ENCODE measurements around the gene HADH. TPM values are rescaled to one million over a fixed set of nuclear protein-coding genes. Genes with fewer than 3 reads are reported as not detected.
"Not testable (repeated sequence)": the region's sequence is repeated elsewhere in the genome, so short reads cannot be mapped to it uniquely, and the experiment has no call there.

The HADH gene
- polyA plus RNA-seq, 4 donors: 64.3 to 106 (median 93.9) TPM

GRCh38 chr4:108029016-108029720 lies 39.5 kb downstream of the HADH start:
- no peak for DNase-seq (ENCODE audit: low read depth in 4 of 4, low spot score in 3 of 4)

- DNase-seq (ENCODE audit: low read depth in 4 of 4, low spot score in 3 of 4): no peak
Measured at GRCh38 chr4:108029731-108030130, 40.0 kb downstream of the HADH start.

GRCh38 chr4:108030332-108030731 lies 40.6 kb downstream of the HADH start:
- DNase-seq (ENCODE audit: low read depth in 4 of 4, low spot score in 3 of 4): peak in 2 of 4 donors; percentile 22 to 37

- no peak for DNase-seq (ENCODE audit: low read depth in 4 of 4, low spot score in 3 of 4)
Measured at GRCh38 chr4:108031427-108032083, 41.9 kb downstream of the HADH start.

- DNase-seq (ENCODE audit: low read depth in 4 of 4, low spot score in 3 of 4): no peak
Measured at GRCh38 chr4:108033348-108033747, 43.7 kb downstream of the HADH start.

- DNase-seq (ENCODE audit: low read depth in 4 of 4, low spot score in 3 of 4): no peak
Measured at GRCh38 chr4:108034565-108034964, 44.9 kb downstream of the HADH start.

GRCh38 chr4:108035691-108036090 lies 46.0 kb downstream of the HADH start:
- DNase-seq (ENCODE audit: low read depth in 4 of 4, low spot score in 3 of 4): no peak

GRCh38 chr4:108036213-108036612 lies 46.5 kb downstream of the HADH start:
- no peak for DNase-seq (ENCODE audit: low read depth in 4 of 4, low spot score in 3 of 4)

- DNase-seq (ENCODE audit: low read depth in 4 of 4, low spot score in 3 of 4): no peak
Measured at GRCh38 chr4:108037884-108038283, 48.2 kb downstream of the HADH start.

GRCh38 chr4:108042927-108043326 lies 53.2 kb downstream of the HADH start:
- DNase-seq (ENCODE audit: low read depth in 4 of 4, low spot score in 3 of 4): no peak

- peak in 1 of 4 donors; percentile 25 for DNase-seq (ENCODE audit: low read depth in 4 of 4, low spot score in 3 of 4)
Measured at GRCh38 chr4:108043526-108043925, 53.8 kb downstream of the HADH start.

GRCh38 chr4:108044951-108045686 lies 55.4 kb downstream of the HADH start:
- DNase-seq (ENCODE audit: low read depth in 4 of 4, low spot score in 3 of 4): no peak

- DNase-seq (ENCODE audit: low read depth in 4 of 4, low spot score in 3 of 4): no peak
Measured at GRCh38 chr4:108045687-108046024, 56.0 kb downstream of the HADH start.

- DNase-seq (ENCODE audit: low read depth in 4 of 4, low spot score in 3 of 4): no peak
Measured at GRCh38 chr4:108047199-108047598, 57.5 kb downstream of the HADH start.

- DNase-seq (ENCODE audit: low read depth in 4 of 4, low spot score in 3 of 4): no peak
Measured at GRCh38 chr4:108048157-108048556, 58.5 kb downstream of the HADH start.

- no peak for DNase-seq (ENCODE audit: low read depth in 4 of 4, low spot score in 3 of 4)
Measured at GRCh38 chr4:108048997-108049396, 59.3 kb downstream of the HADH start.

GRCh38 chr4:108049406-108049805 lies 59.7 kb downstream of the HADH start:
- no peak for DNase-seq (ENCODE audit: low read depth in 4 of 4, low spot score in 3 of 4)

- DNase-seq (ENCODE audit: low read depth in 4 of 4, low spot score in 3 of 4): not testable (repeated sequence)
Measured at GRCh38 chr4:108050166-108051111, 60.8 kb downstream of the HADH start.

GRCh38 chr4:108051343-108051742 lies 61.7 kb downstream of the HADH start:
- no peak for DNase-seq (ENCODE audit: low read depth in 4 of 4, low spot score in 3 of 4)

- DNase-seq (ENCODE audit: low read depth in 4 of 4, low spot score in 3 of 4): peak in 1 of 4 donors; percentile 25
Measured at GRCh38 chr4:108052558-108053120, 63.0 kb downstream of the HADH start.
